ENCODE measurements around the gene STON2. TPM values are rescaled to one million over a fixed set of nuclear protein-coding genes. Genes with fewer than 3 reads are reported as not detected.

Gene STON2
- total RNA-seq, 4 donors from 2014 or later, result 12.5 to 21.8 (median 16.1) TPM

DNA sequence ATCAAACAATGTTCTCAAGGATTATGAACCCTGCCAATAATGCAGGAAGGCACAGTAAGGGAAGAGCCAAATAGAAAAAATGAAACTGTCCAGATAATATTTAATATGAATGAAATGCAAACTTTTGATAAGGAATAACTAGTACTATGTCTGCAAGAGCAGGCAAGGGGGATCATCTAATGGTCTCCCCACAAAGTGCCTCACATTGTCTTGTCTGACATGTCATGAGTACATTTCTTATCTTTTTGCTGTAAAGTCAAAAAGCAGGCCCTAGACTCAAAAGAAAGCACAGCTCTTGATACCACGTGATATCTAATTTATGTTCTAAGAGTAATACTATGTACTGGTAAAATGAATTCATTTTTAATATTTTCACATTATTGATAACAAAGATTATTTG is 135.5 kb downstream of the STON2 start:
- TF ChIP-seq, protein P1, sequence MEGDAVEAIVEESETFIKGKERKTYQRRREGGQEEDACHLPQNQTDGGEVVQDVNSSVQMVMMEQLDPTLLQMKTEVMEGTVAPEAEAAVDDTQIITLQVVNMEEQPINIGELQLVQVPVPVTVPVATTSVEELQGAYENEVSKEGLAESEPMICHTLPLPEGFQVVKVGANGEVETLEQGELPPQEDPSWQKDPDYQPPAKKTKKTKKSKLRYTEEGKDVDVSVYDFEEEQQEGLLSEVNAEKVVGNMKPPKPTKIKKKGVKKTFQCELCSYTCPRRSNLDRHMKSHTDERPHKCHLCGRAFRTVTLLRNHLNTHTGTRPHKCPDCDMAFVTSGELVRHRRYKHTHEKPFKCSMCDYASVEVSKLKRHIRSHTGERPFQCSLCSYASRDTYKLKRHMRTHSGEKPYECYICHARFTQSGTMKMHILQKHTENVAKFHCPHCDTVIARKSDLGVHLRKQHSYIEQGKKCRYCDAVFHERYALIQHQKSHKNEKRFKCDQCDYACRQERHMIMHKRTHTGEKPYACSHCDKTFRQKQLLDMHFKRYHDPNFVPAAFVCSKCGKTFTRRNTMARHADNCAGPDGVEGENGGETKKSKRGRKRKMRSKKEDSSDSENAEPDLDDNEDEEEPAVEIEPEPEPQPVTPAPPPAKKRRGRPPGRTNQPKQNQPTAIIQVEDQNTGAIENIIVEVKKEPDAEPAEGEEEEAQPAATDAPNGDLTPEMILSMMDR (IDR thresholded peaks at IDR 0.05), result no peak
- TF ChIP-seq POLR2A (IDR thresholded peaks at IDR 0.05), result no peak
- intact Hi-C loops (cut with DNase I; ENCODE audit: low total_unique reads), result loop anchor here (5.0 kb wide), 1 partner anchor 188 kb away; no protein-coding TSS in a partner anchor
- no peak overlapping the region for H3K4me3 ChIP-seq (ENCODE audit: low read depth, poor library complexity, severe bottlenecking)
- WGBS, 2 donors, result 91 to 94% methylated on average over 1 of the region's 1 CpG
- no peak for DNase-seq (ENCODE audit: low spot score in 2 of 2)

DNA sequence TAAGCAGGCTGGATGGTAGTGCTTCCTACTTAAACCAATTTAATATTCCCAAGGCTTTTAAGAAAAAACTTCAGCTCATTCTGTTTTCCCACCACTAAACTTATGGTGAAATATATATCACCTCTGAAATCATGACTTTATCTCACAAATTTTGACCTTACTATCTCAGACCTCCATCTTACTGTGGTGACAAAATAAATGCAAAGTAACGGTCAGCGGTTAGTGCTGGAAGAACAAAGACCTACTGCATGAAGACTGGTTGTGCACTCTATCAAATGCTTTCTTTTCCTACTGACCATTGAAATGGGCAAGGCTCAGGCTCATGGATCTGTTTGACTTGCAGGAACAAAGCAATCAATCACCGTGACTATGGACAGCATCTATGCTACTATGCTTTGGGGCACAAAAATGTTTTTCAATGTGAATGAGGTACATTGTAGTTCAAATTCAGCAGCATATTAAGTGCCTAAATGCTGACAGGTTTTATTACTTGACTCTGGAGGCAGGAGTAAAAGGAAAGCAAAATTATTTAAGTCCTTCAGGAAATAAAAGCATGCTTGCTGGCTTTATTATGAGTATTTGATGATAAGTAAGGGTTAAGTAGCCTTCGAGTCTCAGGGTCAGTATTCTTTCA is 136.2 kb downstream of the STON2 start:
- intact Hi-C loops (cut with DNase I; ENCODE audit: low total_unique reads), result no loop called here
- WGBS, 2 donors, result 82 to 91% methylated on average over 4 of the region's 4 CpGs
- no peak overlapping the region for H3K4me3 ChIP-seq (ENCODE audit: low read depth, poor library complexity, severe bottlenecking)
- DNase-seq (ENCODE audit: low spot score in 2 of 2), result no peak
- no peak for TF ChIP-seq POLR2A (IDR thresholded peaks at IDR 0.05)
- TF ChIP-seq, protein P1 (IDR thresholded peaks at IDR 0.05), result no peak

DNA sequence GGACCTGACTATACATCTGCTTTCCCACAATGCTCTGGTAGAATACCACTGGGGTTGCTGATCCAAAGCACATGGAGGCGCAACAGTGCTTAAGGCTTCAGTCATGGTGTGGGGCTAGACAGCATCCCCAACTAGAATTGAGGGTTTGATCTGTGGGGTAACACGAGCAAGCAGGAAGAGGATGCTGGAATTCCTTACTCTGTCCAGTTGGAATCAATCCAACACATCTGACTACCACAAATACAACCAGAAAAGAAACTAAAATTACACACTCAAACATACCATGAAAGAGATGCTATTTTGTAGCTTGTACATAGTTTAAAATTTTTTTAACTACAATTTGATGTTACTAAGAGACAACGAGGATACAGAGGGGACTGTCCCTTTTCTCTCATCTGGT is 138.9 kb downstream of the STON2 start:
- 65 to 76% methylated on average over 3 of the region's 3 CpGs for WGBS, 2 donors
- intact Hi-C loops (cut with DNase I; ENCODE audit: low total_unique reads), result no loop called here
- TF ChIP-seq, protein P1 (IDR thresholded peaks at IDR 0.05), result no peak
- no peak for TF ChIP-seq POLR2A (IDR thresholded peaks at IDR 0.05)
- H3K4me3 ChIP-seq (ENCODE audit: low read depth, poor library complexity, severe bottlenecking), result no peak overlapping the region
- DNase-seq (ENCODE audit: low spot score in 2 of 2), result no peak

DNA sequence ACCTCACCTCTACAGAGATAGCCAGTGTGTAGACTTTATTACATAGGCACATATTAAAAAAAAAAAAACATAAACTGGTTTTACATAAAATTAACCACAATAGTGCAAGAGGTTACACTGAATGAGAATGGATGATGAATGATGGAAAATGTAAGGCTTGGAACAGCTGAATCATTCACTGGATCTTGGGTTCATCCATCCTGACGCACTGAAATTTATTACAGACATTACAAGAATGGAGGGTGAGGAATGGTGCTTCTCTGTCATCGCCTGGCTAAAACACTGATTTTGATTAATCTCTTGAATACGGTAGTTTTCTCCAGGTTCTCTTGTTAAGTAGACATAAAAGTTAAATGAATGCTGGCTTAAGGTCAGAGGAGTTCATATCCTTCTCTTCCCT is 139.4 kb downstream of the STON2 start:
- no peak overlapping the region for H3K4me3 ChIP-seq (ENCODE audit: low read depth, poor library complexity, severe bottlenecking)
- whole genome bisulfite sequencing, 2 donors, result 94 to 95% methylated on average over 3 of the region's 3 CpGs
- no peak for DNase-seq (ENCODE audit: low spot score in 2 of 2)
- intact Hi-C loops (cut with DNase I; ENCODE audit: low total_unique reads), result no loop called here
- no peak for TF ChIP-seq POLR2A (IDR thresholded peaks at IDR 0.05)
- TF ChIP-seq, protein P1 (IDR thresholded peaks at IDR 0.05), result no peak

DNA sequence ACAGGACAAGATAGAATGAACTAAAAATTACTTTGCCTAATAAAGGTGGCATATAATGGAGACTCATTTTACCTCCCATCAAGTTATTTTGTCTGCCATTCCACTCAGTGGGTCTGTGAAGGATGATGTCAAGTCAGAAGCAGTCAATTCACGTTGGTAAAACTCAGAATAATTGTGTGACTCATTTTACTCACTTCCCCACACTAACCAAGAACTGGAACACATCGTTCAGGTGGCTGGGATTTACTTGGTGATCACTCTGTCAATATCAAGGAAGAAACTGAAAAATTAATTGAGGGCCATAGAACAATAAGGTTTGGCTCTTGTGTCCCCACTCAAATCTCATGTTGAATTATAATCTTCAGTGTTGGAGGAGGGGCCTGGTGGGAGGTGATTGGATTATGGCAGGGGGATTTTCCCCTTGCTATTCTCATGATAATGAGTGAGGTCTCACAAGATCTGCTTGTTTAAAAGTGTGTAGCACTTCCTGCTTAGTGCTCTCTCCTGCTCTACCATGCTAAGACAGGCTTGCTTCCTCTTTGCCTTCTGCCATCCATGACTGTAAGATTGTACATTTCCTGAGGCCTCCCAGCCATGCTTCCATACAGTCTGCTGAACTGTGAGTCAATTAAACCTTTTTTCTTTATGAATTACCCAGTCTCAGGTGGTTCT is 143.7 kb downstream of the STON2 start:
- no peak for DNase-seq (ENCODE audit: low spot score in 2 of 2)
- WGBS, 2 donors, result 76 to 82% methylated on average over 2 of the region's 2 CpGs
- no peak overlapping the region for H3K4me3 ChIP-seq (ENCODE audit: low read depth, poor library complexity, severe bottlenecking)
- intact Hi-C loops (cut with DNase I; ENCODE audit: low total_unique reads), result no loop called here
- no peak for TF ChIP-seq POLR2A (IDR thresholded peaks at IDR 0.05)
- TF ChIP-seq, protein P1 (IDR thresholded peaks at IDR 0.05), result no peak
